Measurements from ENCODE around the gene TEC. TPM values are rescaled to one million over a fixed set of nuclear protein-coding genes. Genes with fewer than 3 reads are reported as not detected.

Gene TEC
- total and polyA plus RNA-seq, 12 donors: 1.4 to 8.0 (median 4.7) TPM

GRCh38 chr4:48156423-48156822 is 113.2 kb downstream of the TEC start:
- Histone ChIP-seq H3K9me3 (replicated peaks in 1 of 3) (peaks cover 0 to 7% (median 5%) of the 10 kb centered on the region in 3 donors), H3K36me3 (replicated peaks in 1 of 2) (peaks cover 0 to 3% of the 10 kb centered on the region in 2 donors), H3K4me3 (no peak overlapping the region), H3K4me1 (replicated peaks in 1 of 2) (no peaks in the 10 kb centered on the region), H3K27ac (no peak overlapping the region), H3K27me3 (no peaks in the 10 kb centered on the region)
- TF ChIP-seq POLR2A (IDR thresholded peaks at IDR 0.05): no peak
- TF ChIP-seq CTCF (IDR thresholded peaks at IDR 0.05): no peak
- no peak for DNase-seq
- WGBS, 4 donors: 88 to 100% (median 95%) methylated on average over 1 of the region's 1 CpG
- intact Hi-C loops (cut with DNase I): no loop called here

DNA sequence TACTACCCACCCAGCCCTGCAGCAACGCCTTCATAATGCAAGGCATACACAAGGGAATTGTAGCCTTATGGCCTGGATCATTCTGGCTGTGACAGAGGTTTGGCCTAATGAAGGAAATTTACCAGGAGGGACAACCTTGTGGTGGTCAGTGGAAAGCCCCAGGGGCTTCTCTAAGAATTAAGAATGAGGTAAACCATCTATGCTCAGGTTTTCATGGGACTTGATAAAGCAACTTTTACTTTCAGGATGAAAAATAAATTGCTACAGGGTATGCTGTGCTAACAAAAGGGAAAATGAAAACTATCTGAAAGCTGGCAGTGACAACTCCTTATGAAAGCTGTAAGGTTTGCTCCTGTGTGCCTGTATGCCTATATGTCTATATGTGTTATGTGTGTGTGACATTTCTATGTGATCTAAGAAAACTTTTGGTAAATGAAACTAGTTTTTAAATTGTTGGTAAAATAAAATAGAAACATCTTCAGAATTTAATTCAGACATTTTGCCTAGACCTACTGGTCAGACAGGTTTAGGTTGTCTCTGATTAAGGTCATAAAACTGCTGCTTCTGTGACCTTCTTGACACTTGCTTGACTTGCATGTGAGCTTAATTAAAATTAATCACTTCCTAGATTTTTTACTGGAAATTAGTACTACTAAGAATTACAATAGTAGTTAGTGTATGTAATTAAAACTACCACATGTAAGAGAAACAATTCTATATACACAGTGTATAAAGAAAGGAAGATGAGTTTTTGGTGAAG is 115.7 kb downstream of the TEC start:
- intact Hi-C loops (cut with DNase I): no loop called here
- 79 to 94% (median 91%) methylated on average over 1 of the region's 1 CpG for WGBS, 4 donors
- H3K4me3 ChIP-seq: no peak overlapping the region
- peaks cover 0 to 7% (median 5%) of the 10 kb centered on the region in 3 donors for H3K9me3 ChIP-seq (replicated peaks in 1 of 3)
- no peaks in the 10 kb centered on the region for H3K27me3 ChIP-seq
- H3K36me3 ChIP-seq (replicated peaks in 1 of 2): peaks cover 0 to 3% of the 10 kb centered on the region in 2 donors
- TF ChIP-seq POLR2A (IDR thresholded peaks at IDR 0.05) (no peak), CTCF (IDR thresholded peaks at IDR 0.05) (no peak)
- no peaks in the 10 kb centered on the region for H3K4me1 ChIP-seq (replicated peaks in 1 of 2)
- H3K27ac ChIP-seq: no peak overlapping the region
- DNase-seq: no peak

- WGBS, 4 donors: 95 to 98% (median 97%) methylated on average over 5 of the region's 5 CpGs
- no peak for DNase-seq
- TF ChIP-seq CTCF (IDR thresholded peaks at IDR 0.05): no peak
- TF ChIP-seq POLR2A (IDR thresholded peaks at IDR 0.05): no peak
Observed at GRCh38 chr4:48152259-48152658, 117.4 kb downstream of the TEC start.

GRCh38 chr4:48149827-48150370 is 119.7 kb downstream of the TEC start:
- Histone ChIP-seq H3K36me3 (replicated peaks in 1 of 2) (peaks cover 0 to 3% of the 10 kb centered on the region in 2 donors), H3K4me1 (replicated peaks in 1 of 2) (no peaks in the 10 kb centered on the region), H3K9me3 (replicated peaks in 1 of 3) (peaks cover 0 to 7% (median 0%) of the 10 kb centered on the region in 3 donors), H3K27ac (no peak overlapping the region), H3K4me3 (no peak overlapping the region), H3K27me3 (no peaks in the 10 kb centered on the region)
- TF ChIP-seq POLR2A (IDR thresholded peaks at IDR 0.05) (no peak), CTCF (IDR thresholded peaks at IDR 0.05) (no peak)
- no peak for DNase-seq
- WGBS, 4 donors: 66 to 93% (median 88%) methylated on average over 3 of the region's 3 CpGs
- intact Hi-C loops (cut with DNase I): no loop called here

More at GRCh38 chr4:48152259-48152658, 117.4 kb downstream of the TEC start:
- Histone ChIP-seq H3K4me3 (no peak overlapping the region), H3K9me3 (replicated peaks in 1 of 3) (peaks cover 0 to 7% (median 5%) of the 10 kb centered on the region in 3 donors), H3K4me1 (replicated peaks in 1 of 2) (no peaks in the 10 kb centered on the region), H3K27me3 (no peaks in the 10 kb centered on the region), H3K27ac (no peak overlapping the region), H3K36me3 (replicated peaks in 1 of 2) (peaks cover 0 to 3% of the 10 kb centered on the region in 2 donors)
- intact Hi-C loops (cut with DNase I): no loop called here
